HepG2 (cell line): ENCODE results near the gene DEPDC5. TPM values are rescaled to one million over a fixed set of nuclear protein-coding genes. Genes with fewer than 3 reads are reported as not detected.

Experiments used
- CEBPB ChIP-seq: IDR thresholded peaks from 2 replicates; pipeline ENCODE4 v1.6.1; 2011; ENCODE audit warnings: low read depth, low read length, improper control_type of control experiment, borderline replicate concordance
- FOXA1 ChIP-seq, 2 experiments: fragments of 450-650 bp in 1 of 2; sonication (generic) in 1 of 2; formaldehyde crosslinking in 1 of 2; IDR thresholded peaks; 2 replicates each; pipeline versions ENCODE4 v1.4.0 to v1.6.1; 2016 to 2020; ENCODE audit warnings: missing genetic modification reagents in 1 of 2
- HOMEZ ChIP-seq: IDR thresholded peaks from 2 replicates; pipeline ENCODE4 v1.6.1; 2016; ENCODE audit warnings: low read depth
- MED8 ChIP-seq: sonication (generic); formaldehyde crosslinking; IDR thresholded peaks from 2 replicates; pipeline ENCODE4 v1.8.1; 2023; ENCODE audit warnings: mild to moderate bottlenecking, missing genetic modification reagents; ENCODE audit not compliant: insufficient replicate concordance
- PRPF4 ChIP-seq: fragments of 200-400 bp; formaldehyde crosslinking; IDR thresholded peaks from 2 replicates; pipeline ENCODE4 v1.6.1; 2016; ENCODE audit warnings: low read length, low read depth; ENCODE audit not compliant: poor library complexity, severe bottlenecking
- REST ChIP-seq, 2 experiments: IDR thresholded peaks; 2 replicates each; pipeline ENCODE4 v1.6.1; 2011 to 2012; ENCODE audit warnings: low read length in 2 of 2, borderline replicate concordance in 1 of 2, low read depth in 1 of 2, mild to moderate bottlenecking in 1 of 2, moderate library complexity in 1 of 2
- RXRB ChIP-seq: IDR thresholded peaks from 2 replicates; pipeline ENCODE4 v1.6.1; 2016; ENCODE audit warnings: borderline replicate concordance, missing genetic modification reagents, missing compliant biosample characterization
- SALL1 ChIP-seq: sonication (generic); formaldehyde crosslinking; IDR thresholded peaks from 2 replicates; pipeline ENCODE4 v1.8.0; 2022; ENCODE audit warnings: mild to moderate bottlenecking, missing genetic modification reagents
- ZBTB21 ChIP-seq: sonication (generic); formaldehyde crosslinking; IDR thresholded peaks from 2 replicates; pipeline ENCODE4 v1.4.0; 2020; ENCODE audit warnings: missing genetic modification reagents
- ZMYM3 ChIP-seq: sonication (generic); formaldehyde crosslinking; IDR thresholded peaks from 2 replicates; pipeline ENCODE4 v1.5.1; 2020; ENCODE audit warnings: mild to moderate bottlenecking, missing genetic modification reagents
- polyA plus RNA-seq, 8 experiments: library from polyadenylated mRNA; depleted of rRNA in 3 of 8; stranded (reverse) in 7 of 8; unstranded in 1 of 8; fragments of >200 nt; fragmentation: Illumina TruSeq in 4 of 8; extraction: Trizol in 4 of 8; gene quantifications; 2 replicates each; pipeline versions ENCODE4 v1.2.1 to v1.2.3, GENCODE V29; 2011 to 2016; ENCODE audit warnings: low read depth in 4 of 8, missing spikeins in 1 of 8, mixed read lengths in 1 of 8; ENCODE audit not compliant: insufficient read depth in 1 of 8
- total RNA-seq, 5 experiments: library from RNA; depleted of rRNA; stranded (reverse); fragments of >200 nt; fragmentation: Illumina TruSeq; extraction: Trizol; gene quantifications; 2 replicates each; pipeline ENCODE4 v1.2.3, GENCODE V29; 2016; ENCODE audit warnings: low read depth in 1 of 5
- TF ChIP-seq, protein P1 (sequence below), 2 experiments: sonication (generic) in 1 of 2; formaldehyde crosslinking in 1 of 2; IDR thresholded peaks; 2 replicates each; pipeline versions ENCODE4 v1.4.0 to v1.6.1; 2016 to 2020; ENCODE audit warnings: borderline replicate concordance in 1 of 2, low read depth in 1 of 2, mild to moderate bottlenecking in 1 of 2, missing genetic modification reagents in 1 of 2
- TF ChIP-seq, protein P2 (sequence below): sonication (generic); formaldehyde crosslinking; IDR thresholded peaks from 2 replicates; pipeline ENCODE4 v1.5.0; 2020; ENCODE audit warnings: mild to moderate bottlenecking, missing genetic modification reagents, borderline replicate concordance

DEPDC5 gene
- total and polyA plus RNA-seq, 2 of the 13 experiments (the other 11 are each of a cell fraction or from before 2014, with no cell fraction given) = 9.8 to 12.4 TPM

- TF ChIP-seq SALL1 (CRISPR knock-in tag) (peak; percentile 35; the same call in 1 of the 2 replicates), RXRB (CRISPR knock-in tag) (peak; percentile 48; the same call in 1 of the 2 replicates), REST (IDR thresholded peaks at IDR 0.05; ENCODE audit: borderline replicate concordance in 1 of 2, low read depth in 1 of 2, low read length in 2 of 2) (no peak), ZMYM3 (CRISPR knock-in tag) (no peak), FOXA1 (IDR thresholded peaks at IDR 0.05) (no peak), FOXA1 (CRISPR knock-in tag; IDR thresholded peaks at IDR 0.05) (0 out of 2 replicates have a peak, but pooled peaks have one; percentile 30), MED8 (CRISPR knock-in tag) (no peak), PRPF4 (no peak), HOMEZ (CRISPR knock-in tag) (no peak), ZBTB21 (CRISPR knock-in tag) (no peak), CEBPB (no peak)
- TF ChIP-seq, protein P1, sequence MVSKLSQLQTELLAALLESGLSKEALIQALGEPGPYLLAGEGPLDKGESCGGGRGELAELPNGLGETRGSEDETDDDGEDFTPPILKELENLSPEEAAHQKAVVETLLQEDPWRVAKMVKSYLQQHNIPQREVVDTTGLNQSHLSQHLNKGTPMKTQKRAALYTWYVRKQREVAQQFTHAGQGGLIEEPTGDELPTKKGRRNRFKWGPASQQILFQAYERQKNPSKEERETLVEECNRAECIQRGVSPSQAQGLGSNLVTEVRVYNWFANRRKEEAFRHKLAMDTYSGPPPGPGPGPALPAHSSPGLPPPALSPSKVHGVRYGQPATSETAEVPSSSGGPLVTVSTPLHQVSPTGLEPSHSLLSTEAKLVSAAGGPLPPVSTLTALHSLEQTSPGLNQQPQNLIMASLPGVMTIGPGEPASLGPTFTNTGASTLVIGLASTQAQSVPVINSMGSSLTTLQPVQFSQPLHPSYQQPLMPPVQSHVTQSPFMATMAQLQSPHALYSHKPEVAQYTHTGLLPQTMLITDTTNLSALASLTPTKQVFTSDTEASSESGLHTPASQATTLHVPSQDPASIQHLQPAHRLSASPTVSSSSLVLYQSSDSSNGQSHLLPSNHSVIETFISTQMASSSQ (IDR thresholded peaks at IDR 0.05; ENCODE audit: low read depth) = no peak
- TF ChIP-seq, protein P1 (CRISPR knock-in tag; IDR thresholded peaks at IDR 0.05; ENCODE audit: borderline replicate concordance) = no peak
- TF ChIP-seq, protein P2, sequence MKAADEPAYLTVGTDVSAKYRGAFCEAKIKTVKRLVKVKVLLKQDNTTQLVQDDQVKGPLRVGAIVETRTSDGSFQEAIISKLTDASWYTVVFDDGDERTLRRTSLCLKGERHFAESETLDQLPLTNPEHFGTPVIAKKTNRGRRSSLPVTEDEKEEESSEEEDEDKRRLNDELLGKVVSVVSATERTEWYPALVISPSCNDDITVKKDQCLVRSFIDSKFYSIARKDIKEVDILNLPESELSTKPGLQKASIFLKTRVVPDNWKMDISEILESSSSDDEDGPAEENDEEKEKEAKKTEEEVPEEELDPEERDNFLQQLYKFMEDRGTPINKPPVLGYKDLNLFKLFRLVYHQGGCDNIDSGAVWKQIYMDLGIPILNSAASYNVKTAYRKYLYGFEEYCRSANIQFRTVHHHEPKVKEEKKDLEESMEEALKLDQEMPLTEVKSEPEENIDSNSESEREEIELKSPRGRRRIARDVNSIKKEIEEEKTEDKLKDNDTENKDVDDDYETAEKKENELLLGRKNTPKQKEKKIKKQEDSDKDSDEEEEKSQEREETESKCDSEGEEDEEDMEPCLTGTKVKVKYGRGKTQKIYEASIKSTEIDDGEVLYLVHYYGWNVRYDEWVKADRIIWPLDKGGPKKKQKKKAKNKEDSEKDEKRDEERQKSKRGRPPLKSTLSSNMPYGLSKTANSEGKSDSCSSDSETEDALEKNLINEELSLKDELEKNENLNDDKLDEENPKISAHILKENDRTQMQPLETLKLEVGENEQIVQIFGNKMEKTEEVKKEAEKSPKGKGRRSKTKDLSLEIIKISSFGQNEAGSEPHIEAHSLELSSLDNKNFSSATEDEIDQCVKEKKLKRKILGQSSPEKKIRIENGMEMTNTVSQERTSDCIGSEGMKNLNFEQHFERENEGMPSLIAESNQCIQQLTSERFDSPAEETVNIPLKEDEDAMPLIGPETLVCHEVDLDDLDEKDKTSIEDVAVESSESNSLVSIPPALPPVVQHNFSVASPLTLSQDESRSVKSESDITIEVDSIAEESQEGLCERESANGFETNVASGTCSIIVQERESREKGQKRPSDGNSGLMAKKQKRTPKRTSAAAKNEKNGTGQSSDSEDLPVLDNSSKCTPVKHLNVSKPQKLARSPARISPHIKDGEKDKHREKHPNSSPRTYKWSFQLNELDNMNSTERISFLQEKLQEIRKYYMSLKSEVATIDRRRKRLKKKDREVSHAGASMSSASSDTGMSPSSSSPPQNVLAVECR (CRISPR knock-in tag) = no peak
Measured at GRCh38 chr22:31732089-31732829, 21.6 kb upstream of the DEPDC5 start (continued).
